ENCODE results near the gene DNAH2. TPM values are rescaled to one million over a fixed set of nuclear protein-coding genes. Genes with fewer than 3 reads are reported as not detected.

Gene DNAH2
- total and polyA plus RNA-seq, 2 of the 13 experiments (the other 11 are each of a cell fraction or from before 2014, with no cell fraction given) = not detected

- TF ChIP-seq PATZ1 (CRISPR knock-in tag; IDR thresholded peaks at IDR 0.05) = peak; percentile 97
- no peak for TF ChIP-seq HOXA7 (CRISPR knock-in tag; IDR thresholded peaks at IDR 0.05)
- no peak for TF ChIP-seq ZNF790 (CRISPR knock-in tag; IDR thresholded peaks at IDR 0.05; ENCODE audit: borderline replicate concordance)
- TF ChIP-seq ATF7-NPFF (CRISPR knock-in tag; IDR thresholded peaks at IDR 0.05; ENCODE audit: low read depth) = peak; percentile 88
- peak in 1 of 2 experiments; percentile 61; a peak in 3 of 4 replicates for TF ChIP-seq POLR2A (IDR thresholded peaks at IDR 0.05; ENCODE audit: insufficient read depth in 1 of 2, low read depth in 2 of 2, low read length in 2 of 2)
- TF ChIP-seq JARID2 (CRISPR knock-in tag; IDR thresholded peaks at IDR 0.05; ENCODE audit: insufficient replicate concordance) = no peak
- TF ChIP-seq ZNF318 (CRISPR knock-in tag; IDR thresholded peaks at IDR 0.05) = no peak
- TF ChIP-seq FIP1L1 (IDR thresholded peaks at IDR 0.05; ENCODE audit: borderline replicate concordance, insufficient read depth, low read depth, low read length) = peak; percentile 96
- no peak for TF ChIP-seq TCF7L2 (IDR thresholded peaks at IDR 0.05; ENCODE audit: low read depth, low read length)
- peak; percentile 96; the same call in 1 of the 2 replicates for TF ChIP-seq ZNF431 (CRISPR knock-in tag; IDR thresholded peaks at IDR 0.05; ENCODE audit: borderline replicate concordance, low read depth)
- TF ChIP-seq ZNF326 (CRISPR knock-in tag; IDR thresholded peaks at IDR 0.05; ENCODE audit: borderline replicate concordance) = no peak
- no peak; the same call in 1 of the 2 replicates for TF ChIP-seq KLF15 (CRISPR knock-in tag; IDR thresholded peaks at IDR 0.05; ENCODE audit: borderline replicate concordance)
- peak; percentile 77; the same call in 1 of the 2 replicates for TF ChIP-seq ZSCAN25 (CRISPR knock-in tag; IDR thresholded peaks at IDR 0.05)
- no peak; the same call in none of the 2 replicates for TF ChIP-seq POLR2G (IDR thresholded peaks at IDR 0.05; ENCODE audit: low read depth, low read length)
- TF ChIP-seq STAT5B (CRISPR knock-in tag; IDR thresholded peaks at IDR 0.05) = no peak
Observed at GRCh38 chr17:7836596-7837407, 119.3 kb downstream of the DNAH2 start (continued).
